ACHN (cell line): ENCODE data around the gene ZCCHC3.

Experiments
- DNase-seq: peaks from one replicate; pipeline ENCODE4 v3.0.0-alpha.2; 2015
- in situ Hi-C: cut with HindIII; loops from 2 replicates; pipeline ENCODE4 v1.10.0; 2017; ENCODE audit warnings: low sequenced_read_pairs, low pct_ligation_motif_present, low pct_unique_long_range_greater_than_20kb

ZCCHC3 gene

DNA sequence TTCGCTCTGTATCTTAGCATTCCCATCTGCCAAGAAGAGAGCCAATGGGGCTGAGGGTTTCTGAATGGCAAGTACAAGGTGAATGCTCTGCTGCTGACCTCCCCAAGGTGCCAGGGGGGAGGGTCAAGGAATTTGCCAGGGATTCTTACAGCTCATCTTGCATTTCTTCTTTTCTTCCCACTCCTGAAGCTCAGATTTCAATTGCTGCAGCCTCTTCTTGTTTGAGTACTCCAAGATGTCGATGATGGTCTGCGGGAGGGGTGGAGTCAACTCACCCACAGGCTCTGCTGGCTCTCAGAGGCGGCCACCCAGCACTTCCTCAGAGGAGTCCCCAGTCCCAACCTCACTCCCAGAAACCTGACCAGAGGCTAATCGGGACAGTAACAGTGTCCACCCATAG lies 19.2 kb upstream of the ZCCHC3 start:
- DNase-seq = no peak
- in situ Hi-C loops = no loop called here

GRCh38 chr20:278607-279571 lies 18.5 kb upstream of the ZCCHC3 start:
- in situ Hi-C loops = no loop called here
- DNase-seq = no peak

DNA sequence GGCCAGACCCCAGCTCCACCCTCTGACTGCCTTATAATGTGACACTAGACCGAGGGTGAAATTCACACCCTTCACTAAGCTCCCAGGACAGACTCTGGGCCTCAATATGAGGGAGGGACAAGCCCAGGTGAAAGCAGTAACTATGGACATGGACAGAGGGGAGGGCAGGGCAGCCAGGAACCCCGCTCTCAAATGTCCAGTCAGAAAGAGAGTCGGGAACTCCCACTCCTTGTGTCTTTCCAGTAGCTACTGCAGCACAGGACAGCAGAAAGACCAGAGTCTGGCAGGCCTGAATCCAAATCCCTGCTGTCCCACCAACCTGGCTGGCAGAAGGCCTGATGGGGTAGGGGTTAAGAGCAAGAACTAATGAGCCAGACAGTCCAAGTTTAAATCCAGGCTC lies 13.2 kb upstream of the ZCCHC3 start:
- DNase-seq = no peak
- in situ Hi-C loops = no loop called here

GRCh38 chr20:286508-286907 lies 10.9 kb upstream of the ZCCHC3 start:
- in situ Hi-C loops = no loop called here
- no peak for DNase-seq

GRCh38 chr20:288956-289692 lies 8.2 kb upstream of the ZCCHC3 start:
- DNase-seq = no peak
- in situ Hi-C loops = no loop called here

- no peak for DNase-seq
- in situ Hi-C loops = no loop called here
Observed at GRCh38 chr20:289693-290083, 7.7 kb upstream of the ZCCHC3 start.

GRCh38 chr20:290084-290831 lies 7.1 kb upstream of the ZCCHC3 start, which contains the start of gene C20orf96:
TSS of gene C20orf96 (minus strand) at chr20:290750. CDS start at chr20:290610, 140 bp downstream.
- in situ Hi-C loops = no loop called here
- peak; percentile 92 for DNase-seq

DNA sequence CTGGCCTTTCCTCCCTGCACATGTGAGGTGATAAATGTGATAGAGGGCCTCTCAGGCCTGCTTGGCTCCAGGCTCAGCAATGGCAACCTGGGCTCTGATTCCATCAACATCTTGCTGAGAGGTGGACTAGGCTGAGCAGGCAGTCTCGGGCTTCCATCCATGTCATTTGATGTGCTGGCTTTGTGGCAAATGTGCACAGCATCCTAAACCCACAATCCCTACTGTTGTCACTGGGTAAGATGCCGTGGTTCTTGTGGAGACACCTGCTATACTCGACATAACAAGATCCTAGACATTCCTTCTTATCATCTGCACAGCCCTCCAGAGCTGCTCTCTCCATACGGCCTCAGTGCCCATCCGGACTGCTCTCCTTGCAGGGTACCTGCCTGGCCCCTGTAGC lies 2.8 kb upstream of the ZCCHC3 start:
- in situ Hi-C loops = no loop called here
- DNase-seq = no peak

DNA sequence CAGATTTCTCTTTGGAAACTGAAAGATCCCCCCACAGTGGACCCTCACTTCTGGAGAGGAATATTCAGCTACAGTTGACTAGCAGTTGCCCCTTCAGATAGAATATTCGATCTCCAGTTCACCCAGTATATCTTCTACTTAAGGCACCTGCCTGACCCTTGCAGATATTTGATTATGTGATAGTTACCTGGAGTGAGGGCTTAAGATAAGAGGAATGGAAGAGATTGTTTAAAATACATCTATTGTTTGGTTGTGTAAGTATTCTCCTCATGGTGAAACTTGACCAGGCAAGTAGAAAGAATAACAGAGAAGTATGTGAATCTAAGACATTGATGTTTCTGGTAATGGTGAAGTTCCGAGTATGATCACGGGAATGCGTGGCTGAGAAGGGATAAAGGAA lies 1.6 kb upstream of the ZCCHC3 start:
- in situ Hi-C loops = no loop called here
- DNase-seq = no peak

DNA sequence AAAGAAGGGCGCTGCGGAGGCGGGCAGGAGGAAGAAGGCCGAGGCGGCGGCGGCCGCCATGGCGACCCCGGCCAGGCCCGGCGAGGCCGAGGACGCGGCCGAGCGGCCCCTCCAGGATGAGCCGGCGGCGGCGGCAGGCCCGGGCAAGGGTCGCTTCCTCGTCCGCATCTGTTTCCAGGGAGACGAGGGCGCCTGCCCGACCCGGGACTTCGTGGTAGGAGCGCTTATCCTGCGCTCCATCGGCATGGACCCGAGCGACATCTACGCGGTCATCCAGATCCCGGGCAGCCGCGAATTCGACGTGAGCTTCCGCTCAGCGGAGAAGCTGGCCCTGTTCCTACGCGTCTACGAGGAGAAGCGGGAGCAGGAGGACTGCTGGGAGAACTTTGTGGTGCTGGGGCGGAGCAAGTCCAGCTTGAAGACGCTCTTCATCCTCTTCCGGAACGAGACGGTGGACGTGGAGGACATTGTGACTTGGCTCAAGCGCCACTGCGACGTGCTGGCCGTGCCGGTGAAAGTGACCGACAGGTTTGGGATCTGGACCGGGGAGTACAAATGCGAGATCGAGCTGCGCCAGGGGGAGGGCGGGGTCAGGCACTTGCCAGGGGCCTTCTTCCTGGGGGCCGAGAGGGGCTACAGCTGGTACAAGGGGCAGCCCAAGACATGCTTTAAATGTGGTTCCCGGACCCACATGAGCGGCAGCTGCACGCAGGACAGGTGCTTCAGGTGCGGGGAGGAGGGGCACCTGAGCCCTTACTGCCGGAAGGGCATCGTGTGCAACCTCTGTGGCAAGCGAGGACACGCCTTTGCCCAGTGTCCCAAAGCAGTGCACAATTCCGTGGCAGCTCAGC lies 780 bp downstream of the ZCCHC3 start:
- in situ Hi-C loops = no loop called here
- DNase-seq = peak; percentile 56

- in situ Hi-C loops = no loop called here
- no peak for DNase-seq
Observed at GRCh38 chr20:298776-299391, 1.5 kb downstream of the ZCCHC3 start.

GRCh38 chr20:300345-300990 lies 3.1 kb downstream of the ZCCHC3 start:
- DNase-seq = no peak
- in situ Hi-C loops = no loop called here

- in situ Hi-C loops = no loop called here
- no peak for DNase-seq
Observed at GRCh38 chr20:301886-302848, 4.8 kb downstream of the ZCCHC3 start.

DNA sequence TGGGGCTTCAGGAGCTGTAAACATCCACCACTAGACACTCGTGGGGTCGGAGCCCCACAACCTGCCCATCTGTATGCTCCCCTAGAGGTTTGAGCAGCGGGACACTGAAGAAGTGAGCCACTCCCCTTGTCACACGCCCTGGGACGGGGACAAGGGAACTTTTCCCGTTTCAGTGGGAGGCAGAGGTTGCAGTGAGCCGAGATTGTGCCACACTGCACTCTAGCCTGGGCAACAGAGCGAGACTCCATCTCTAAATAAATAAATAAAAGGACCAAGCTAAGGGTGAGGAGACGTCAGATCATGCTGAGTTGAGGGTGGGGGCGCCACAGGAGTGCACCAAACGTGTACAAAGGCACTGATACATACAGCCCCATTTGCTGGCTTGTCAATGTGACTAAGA lies 8.4 kb downstream of the ZCCHC3 start:
- in situ Hi-C loops = no loop called here
- no peak for DNase-seq

GRCh38 chr20:308427-309038 lies 11.2 kb downstream of the ZCCHC3 start:
- DNase-seq = no peak
- in situ Hi-C loops = no loop called here

DNA sequence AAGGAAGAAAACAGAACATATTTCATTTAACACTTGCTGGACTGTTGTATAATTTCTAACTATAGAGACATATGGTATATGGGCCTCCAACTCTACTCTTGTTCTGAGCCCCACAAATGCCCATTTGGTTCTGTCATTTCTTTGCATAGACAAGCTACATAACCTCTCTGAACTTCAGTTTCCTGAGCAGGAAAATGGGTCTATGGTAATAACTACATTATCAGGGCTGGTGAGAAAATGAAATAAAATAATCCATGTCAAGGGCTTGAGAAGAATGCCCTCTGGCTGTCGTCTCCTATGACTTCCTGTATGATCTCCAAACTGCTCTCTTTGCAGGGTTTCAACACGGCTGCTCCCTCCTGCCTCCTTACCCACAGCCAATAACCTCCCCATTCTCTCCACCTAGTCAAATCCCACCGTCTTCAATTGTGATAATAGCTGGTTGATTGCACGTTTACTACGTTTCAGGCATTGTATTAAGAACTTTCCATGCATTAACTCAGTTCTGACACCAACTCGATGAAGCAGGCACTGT lies 12.0 kb downstream of the ZCCHC3 start:
- in situ Hi-C loops = no loop called here
- DNase-seq = peak; percentile 44
